PC-9 (cell line): Measurements from ENCODE around the gene ZYG11B.

Experiments
- CTCF ChIP-seq: fragments of 200-600 bp; sonication (generic); conservative IDR thresholded peaks from 2 replicates; pipeline ENCODE4 v1.6.1; 2017; ENCODE audit warnings: mixed run types, antibody characterized with exemption, mild to moderate bottlenecking, moderate library complexity
- EZH2 ChIP-seq: fragments of 200-600 bp; sonication (generic); IDR thresholded peaks from 2 replicates; pipeline ENCODE4 v1.8.0; 2017; ENCODE audit warnings: antibody characterized with exemption, low read depth

- TF ChIP-seq CTCF (no peak), EZH2 (no peak)
Observed at GRCh38 chr1:52771384-52771783, 45.1 kb downstream of the ZYG11B start.
